Karpas-422 (cell line): ENCODE data around the gene PLCXD3. TPM values are rescaled to one million over a fixed set of nuclear protein-coding genes. Genes with fewer than 3 reads are reported as not detected.

ENCODE experiments used
- DNase-seq: peaks from one replicate; pipeline ENCODE4 v3.0.0-alpha.2; 2015
- H2AFZ ChIP-seq: fragments of 200-600 bp; sonication (generic); 2 replicates; pipeline ENCODE4 v1.6.1; 2014; ENCODE audit warnings: antibody characterized with exemption, low read length, mixed read lengths
- H3K27ac ChIP-seq: fragments of 200-600 bp; sonication (generic); 2 replicates; pipeline ENCODE4 v1.5.1; 2014; ENCODE audit warnings: mild to moderate bottlenecking, low read length, moderate library complexity
- H3K27me3 ChIP-seq: fragments of 200-600 bp; sonication (generic); 2 replicates; pipeline ENCODE4 v1.6.1; 2014; ENCODE audit warnings: low read length, mixed read lengths
- H3K36me3 ChIP-seq: fragments of 200-600 bp; sonication (generic); 2 replicates; pipeline ENCODE4 v1.6.1; 2014; ENCODE audit warnings: low read length, mixed read lengths; ENCODE audit not compliant: insufficient read depth
- H3K4me1 ChIP-seq: fragments of 200-600 bp; sonication (generic); 2 replicates; pipeline ENCODE4 v1.6.1; 2014; ENCODE audit warnings: mild to moderate bottlenecking, low read length, mixed read lengths
- H3K4me2 ChIP-seq: fragments of 200-600 bp; sonication (generic); 2 replicates; pipeline ENCODE4 v1.6.1; 2014; ENCODE audit warnings: low read length, low read depth, mild to moderate bottlenecking; ENCODE audit not compliant: poor library complexity, severe bottlenecking
- H3K4me3 ChIP-seq: fragments of 200-600 bp; sonication (generic); 2 replicates; pipeline ENCODE4 v1.5.1; 2014; ENCODE audit warnings: mild to moderate bottlenecking, antibody characterized with exemption, low read length, mixed read lengths
- H3K79me2 ChIP-seq: fragments of 200-600 bp; sonication (generic); 2 replicates; pipeline ENCODE4 v1.6.1; 2014; ENCODE audit warnings: mild to moderate bottlenecking, low read length, mixed read lengths
- H3K9ac ChIP-seq: fragments of 200-600 bp; sonication (generic); 2 replicates; pipeline ENCODE4 v1.6.0; 2014; ENCODE audit warnings: low read length
- H3K9me2 ChIP-seq: fragments of 200-600 bp; sonication (generic), shearing (Covaris generic); replicated peaks from 2 replicates; pipeline ENCODE4 v1.6.0; 2014; ENCODE audit warnings: mild to moderate bottlenecking, low read length, moderate library complexity; ENCODE audit not compliant: insufficient read depth
- H3K9me3 ChIP-seq: fragments of 300-700, 200-600 bp; sonication (generic); 2 replicates; pipeline ENCODE4 v1.6.1; 2014; ENCODE audit warnings: low read length, mixed read lengths
- H4K20me1 ChIP-seq: fragments of 200-600 bp; sonication (generic); 2 replicates; pipeline ENCODE4 v1.6.1; 2014; ENCODE audit warnings: mild to moderate bottlenecking, antibody characterized with exemption, low read length, low read depth; ENCODE audit not compliant: insufficient read depth
- total RNA-seq: library from RNA; depleted of rRNA; stranded (reverse); fragments of >200 nt; shearing (Covaris generic); gene quantifications from 2 replicates; pipeline ENCODE4 v1.2.3, GENCODE V29; 2014; ENCODE audit warnings: low replicate concordance

The PLCXD3 gene
- total RNA-seq, 1 experiment from 2014 or later, result not detected

GRCh38 chr5:41415242-41415641 is 95.2 kb downstream of the PLCXD3 start:
- no peak for DNase-seq
- H2AFZ ChIP-seq, result no peak overlapping the region
- no peak overlapping the region for H3K27ac ChIP-seq
- no peaks in the 10 kb centered on the region for H3K27me3 ChIP-seq
- no peak overlapping the region for H3K9ac ChIP-seq
- H3K9me3 ChIP-seq, result no peaks in the 10 kb centered on the region
- H3K9me2 ChIP-seq, result no peaks in the 10 kb centered on the region
- H3K36me3 ChIP-seq, result no peaks in the 10 kb centered on the region
- H3K4me2 ChIP-seq, result no peak overlapping the region
- no peaks in the 10 kb centered on the region for H3K4me1 ChIP-seq
- no peaks in the 10 kb centered on the region; the same call in 1 of the 2 replicates for H4K20me1 ChIP-seq
- no peaks in the 10 kb centered on the region for H3K79me2 ChIP-seq
- H3K4me3 ChIP-seq, result no peak overlapping the region

- H3K36me3 ChIP-seq, result no peaks in the 10 kb centered on the region
- H3K4me3 ChIP-seq, result no peak overlapping the region
- H3K79me2 ChIP-seq, result no peaks in the 10 kb centered on the region
- H2AFZ ChIP-seq, result no peak overlapping the region
- no peak overlapping the region for H3K27ac ChIP-seq
- H3K9ac ChIP-seq, result no peak overlapping the region
- H3K4me2 ChIP-seq, result no peak overlapping the region
- no peaks in the 10 kb centered on the region for H3K9me3 ChIP-seq
- no peaks in the 10 kb centered on the region for H3K9me2 ChIP-seq
- no peaks in the 10 kb centered on the region; the same call in 1 of the 2 replicates for H4K20me1 ChIP-seq
- DNase-seq, result no peak
- no peaks in the 10 kb centered on the region for H3K27me3 ChIP-seq
- H3K4me1 ChIP-seq, result no peaks in the 10 kb centered on the region
Observed at GRCh38 chr5:41414598-41414997, 95.8 kb downstream of the PLCXD3 start.

- no peaks in the 10 kb centered on the region for H4K20me1 ChIP-seq
- H3K79me2 ChIP-seq, result no peaks in the 10 kb centered on the region
- H3K36me3 ChIP-seq, result no peaks in the 10 kb centered on the region
- H2AFZ ChIP-seq, result no peak overlapping the region
- H3K4me2 ChIP-seq, result no peak overlapping the region
- no peaks in the 10 kb centered on the region for H3K9me2 ChIP-seq
- H3K9ac ChIP-seq, result no peak overlapping the region
- H3K27ac ChIP-seq, result no peak overlapping the region
- no peak overlapping the region for H3K4me3 ChIP-seq
- H3K9me3 ChIP-seq, result no peaks in the 10 kb centered on the region
- no peaks in the 10 kb centered on the region for H3K27me3 ChIP-seq
- DNase-seq, result no peak
- H3K4me1 ChIP-seq, result no peaks in the 10 kb centered on the region
Observed at GRCh38 chr5:41413074-41413473, 97.3 kb downstream of the PLCXD3 start.

GRCh38 chr5:41412496-41412895 is 97.9 kb downstream of the PLCXD3 start:
- Histone ChIP-seq H3K9me3 (no peaks in the 10 kb centered on the region), H3K4me2 (no peak overlapping the region), H4K20me1 (no peaks in the 10 kb centered on the region), H3K36me3 (no peaks in the 10 kb centered on the region), H3K27ac (no peak overlapping the region), H3K9me2 (no peaks in the 10 kb centered on the region), H3K27me3 (no peaks in the 10 kb centered on the region), H3K79me2 (no peaks in the 10 kb centered on the region), H3K4me1 (no peaks in the 10 kb centered on the region), H3K9ac (no peak overlapping the region), H3K4me3 (no peak overlapping the region), H2AFZ (no peak overlapping the region)
- no peak for DNase-seq

- no peak overlapping the region for H3K4me3 ChIP-seq
- no peaks in the 10 kb centered on the region for H4K20me1 ChIP-seq
- no peaks in the 10 kb centered on the region for H3K27me3 ChIP-seq
- no peaks in the 10 kb centered on the region for H3K9me2 ChIP-seq
- no peaks in the 10 kb centered on the region for H3K79me2 ChIP-seq
- H3K9ac ChIP-seq, result no peak overlapping the region
- no peak overlapping the region for H3K27ac ChIP-seq
- no peak overlapping the region for H3K4me2 ChIP-seq
- no peak for DNase-seq
- H3K4me1 ChIP-seq, result no peaks in the 10 kb centered on the region
- no peaks in the 10 kb centered on the region for H3K9me3 ChIP-seq
- H3K36me3 ChIP-seq, result no peaks in the 10 kb centered on the region
- H2AFZ ChIP-seq, result no peak overlapping the region
Observed at GRCh38 chr5:41410737-41411136, 99.7 kb downstream of the PLCXD3 start.

GRCh38 chr5:41410307-41410706 is 100.1 kb downstream of the PLCXD3 start:
- no peaks in the 10 kb centered on the region for H3K9me3 ChIP-seq
- H3K79me2 ChIP-seq, result no peaks in the 10 kb centered on the region
- H3K4me2 ChIP-seq, result no peak overlapping the region
- no peak overlapping the region for H2AFZ ChIP-seq
- no peak overlapping the region for H3K27ac ChIP-seq
- no peaks in the 10 kb centered on the region for H3K4me1 ChIP-seq
- no peak overlapping the region for H3K9ac ChIP-seq
- H4K20me1 ChIP-seq, result no peaks in the 10 kb centered on the region
- no peaks in the 10 kb centered on the region for H3K9me2 ChIP-seq
- no peaks in the 10 kb centered on the region for H3K36me3 ChIP-seq
- no peak overlapping the region for H3K4me3 ChIP-seq
- H3K27me3 ChIP-seq, result no peaks in the 10 kb centered on the region
- no peak for DNase-seq

- Histone ChIP-seq H3K79me2 (no peaks in the 10 kb centered on the region), H3K9ac (no peak overlapping the region), H3K9me3 (no peaks in the 10 kb centered on the region), H4K20me1 (no peaks in the 10 kb centered on the region), H3K4me3 (no peak overlapping the region), H3K9me2 (no peaks in the 10 kb centered on the region), H3K4me2 (no peak overlapping the region), H3K4me1 (no peaks in the 10 kb centered on the region), H3K36me3 (no peaks in the 10 kb centered on the region), H3K27ac (no peak overlapping the region), H2AFZ (no peak overlapping the region), H3K27me3 (no peaks in the 10 kb centered on the region)
- no peak for DNase-seq
Observed at GRCh38 chr5:41408676-41409443, 101.5 kb downstream of the PLCXD3 start.

- no peak overlapping the region for H3K27ac ChIP-seq
- no peak overlapping the region for H3K9ac ChIP-seq
- no peaks in the 10 kb centered on the region for H3K9me2 ChIP-seq
- no peak overlapping the region for H2AFZ ChIP-seq
- no peaks in the 10 kb centered on the region for H4K20me1 ChIP-seq
- DNase-seq, result no peak
- no peaks in the 10 kb centered on the region for H3K27me3 ChIP-seq
- no peak overlapping the region for H3K4me2 ChIP-seq
- no peaks in the 10 kb centered on the region for H3K9me3 ChIP-seq
- H3K4me1 ChIP-seq, result no peaks in the 10 kb centered on the region
- no peaks in the 10 kb centered on the region for H3K36me3 ChIP-seq
- H3K4me3 ChIP-seq, result no peak overlapping the region
- H3K79me2 ChIP-seq, result no peaks in the 10 kb centered on the region
Observed at GRCh38 chr5:41406936-41407335, 103.5 kb downstream of the PLCXD3 start.
